ENCODE results near the gene FUZ. TPM values are rescaled to one million over a fixed set of nuclear protein-coding genes. Genes with fewer than 3 reads are reported as not detected.

The FUZ gene
- total and polyA plus RNA-seq, 12 donors, result 7.6 to 72.5 (median 45.7) TPM

GRCh38 chr19:49763230-49763629 lies 49.9 kb downstream of the FUZ start, which contains the start of gene TSKS:
Gene TSKS, minus strand, starts transcription at chr19:49763306. Its CDS starts 59 bp downstream, at chr19:49763247.
- Histone ChIP-seq H3K27me3 (no peaks in the 10 kb centered on the region), H3K9me3 (replicated peaks in 1 of 3) (no peaks in the 10 kb centered on the region), H3K36me3 (replicated peaks in 1 of 2) (no peaks in the 10 kb centered on the region), H3K4me3 (no peak within 1 kb of the TSS), H3K27ac (no peak within 1 kb of the TSS), H3K4me1 (replicated peaks in 1 of 2) (peaks cover 17 to 23% of the 10 kb centered on the region in 2 donors)
- TF ChIP-seq CTCF (IDR thresholded peaks at IDR 0.05) (no peak), POLR2A (IDR thresholded peaks at IDR 0.05) (no peak)
- DNase-seq, result no peak
- WGBS, 4 donors, result 65 to 84% (median 77%) methylated on average over 5 to 6 of the region's 6 CpGs
- intact Hi-C loops (cut with DNase I), result no loop called here

GRCh38 chr19:49761625-49762311 lies 51.3 kb downstream of the FUZ start:
- Histone ChIP-seq H3K27ac (peak overlapping the region in 3 of 5 donors; percentile 32 to 38 (median 34)), H3K4me1 (replicated peaks in 1 of 2) (peaks cover 17% of the 10 kb centered on the region in 2 donors), H3K27me3 (no peaks in the 10 kb centered on the region), H3K9me3 (replicated peaks in 1 of 3) (no peaks in the 10 kb centered on the region), H3K4me3 (no peak overlapping the region), H3K36me3 (replicated peaks in 1 of 2) (no peaks in the 10 kb centered on the region)
- intact Hi-C loops (cut with DNase I), result no loop called here
- DNase-seq, result peak in 1 of 7 donors; percentile 40
- WGBS, 4 donors, result 66 to 77% (median 73%) methylated on average over 8 to 16 of the region's 16 CpGs
- TF ChIP-seq CTCF (IDR thresholded peaks at IDR 0.05) (no peak), POLR2A (IDR thresholded peaks at IDR 0.05) (no peak)

- WGBS, 4 donors, result 73 to 90% (median 88%) methylated on average over 1 of the region's 1 CpG
- H3K36me3 ChIP-seq (replicated peaks in 1 of 2), result no peaks in the 10 kb centered on the region
- no peak overlapping the region for H3K4me3 ChIP-seq
- H3K27ac ChIP-seq, result peak overlapping the region in 3 of 5 donors; percentile 32 to 38 (median 34)
- peaks cover 17% of the 10 kb centered on the region in 2 donors for H3K4me1 ChIP-seq (replicated peaks in 1 of 2)
- no peaks in the 10 kb centered on the region for H3K9me3 ChIP-seq (replicated peaks in 1 of 3)
- no peak for DNase-seq
- H3K27me3 ChIP-seq, result no peaks in the 10 kb centered on the region
- intact Hi-C loops (cut with DNase I), result no loop called here
- TF ChIP-seq CTCF (IDR thresholded peaks at IDR 0.05), result no peak
- no peak for TF ChIP-seq POLR2A (IDR thresholded peaks at IDR 0.05)
These were observed 51.9 kb downstream of the FUZ start for GRCh38 chr19:49761249-49761624.

- Histone ChIP-seq H3K4me1 (replicated peaks in 1 of 2) (peaks cover 7 to 8% of the 10 kb centered on the region in 2 donors), H3K27ac (peak overlapping the region in 2 of 5 donors; percentile 36 to 45), H3K27me3 (no peaks in the 10 kb centered on the region), H3K4me3 (no peak overlapping the region), H3K36me3 (replicated peaks in 1 of 2) (no peaks in the 10 kb centered on the region), H3K9me3 (replicated peaks in 1 of 3) (no peaks in the 10 kb centered on the region)
- DNase-seq, result peak in 4 of 7 donors; percentile 45 to 69 (median 58)
- intact Hi-C loops (cut with DNase I), result loop anchor here in 1 of 2 donors (10.0 kb wide), 1 partner anchor 47 kb away; no protein-coding TSS in a partner anchor
- 12 to 35% (median 23%) methylated on average over 6 to 7 of the region's 7 CpGs for WGBS, 4 donors
- TF ChIP-seq CTCF (IDR thresholded peaks at IDR 0.05) (no peak), POLR2A (IDR thresholded peaks at IDR 0.05) (no peak)
These were observed 54.8 kb downstream of the FUZ start for GRCh38 chr19:49758292-49758691.

Small RNAs within 50 kb of the gene (microRNA-seq; reads per million reads assigned to microRNA genes)
- gene MIR4749 (1.8 to 8.5 (median 5.7) reads per million in 3 donors), gene MIR6799 (0.45 to 2.3 (median 2.0) reads per million in 3 donors), gene MIR6800 (0.38 to 1.4 (median 0.89) reads per million in 3 donors)

Small RNAs within 50 kb of the gene (small RNA-seq; reads per million reads assigned to genes)
- gene MIR4749, result 0 to 0.08 reads per million in 2 donors
- gene MIR6799, result 0 reads per million in 2 donors
- gene RNU6-841P, result 0 reads per million in 2 donors

Other genes with a start within 250 kb of the FUZ start
- 10 to 100 TPM; 53.3 to 98.2 (median 63.8) TPM for gene NOSIP, start 232.7 kb downstream of the FUZ start, total RNA-seq
- 100 to 1,000 TPM in 2 of 3 donors, 10 to 100 TPM in 1; 35.0 to 159 (median 145) TPM for gene NOSIP, start 232.7 kb downstream of the FUZ start, polyA plus RNA-seq
- 1 to 10 TPM in 2 of 9 donors, under 1 TPM in 5, not detected in 2; 0.28 to 1.2 (median 0.87) TPM for gene PRRG2, start 232.0 kb downstream of the FUZ start, total RNA-seq
- gene PRRG2, start 232.0 kb downstream of the FUZ start, polyA plus RNA-seq, result 1 to 10 TPM in 1 of 3 donors, under 1 TPM in 2; 0.33 to 1.2 (median 0.71) TPM
- 10 to 100 TPM in 8 of 9 donors, 1 to 10 TPM in 1; 2.9 to 39.3 (median 17.6) TPM for gene PRR12, start 222.1 kb downstream of the FUZ start, total RNA-seq
- gene PRR12, start 222.1 kb downstream of the FUZ start, polyA plus RNA-seq, result 10 to 100 TPM in 1 of 3 donors, 1 to 10 TPM in 2; 4.2 to 49.8 (median 9.5) TPM
- 10 to 100 TPM in 8 of 9 donors, 1 to 10 TPM in 1; 6.8 to 77.9 (median 37.4) TPM for gene RRAS, start 173.1 kb downstream of the FUZ start, total RNA-seq
- 100 to 1,000 TPM in 2 of 3 donors, 10 to 100 TPM in 1; 21.9 to 180 (median 167) TPM for gene RRAS, start 173.1 kb downstream of the FUZ start, polyA plus RNA-seq
- gene SCAF1, start 171.1 kb downstream of the FUZ start, total RNA-seq, result 10 to 100 TPM in 8 of 9 donors, 1 to 10 TPM in 1; 4.2 to 81.3 (median 45.8) TPM
- gene SCAF1, start 171.1 kb downstream of the FUZ start, polyA plus RNA-seq, result 10 to 100 TPM in 2 of 3 donors, 1 to 10 TPM in 1; 7.9 to 67.7 (median 27.1) TPM
- gene IRF3, start 147.4 kb downstream of the FUZ start, total RNA-seq, result 100 to 1,000 TPM in 2 of 9 donors, 10 to 100 TPM in 7; 33.7 to 108 (median 64.1) TPM
- 100 to 1,000 TPM in 2 of 3 donors, 10 to 100 TPM in 1; 23.2 to 328 (median 159) TPM for gene IRF3, start 147.4 kb downstream of the FUZ start, polyA plus RNA-seq
- 10 to 100 TPM in 4 of 9 donors, 1 to 10 TPM in 5; 3.3 to 16.3 (median 9.7) TPM for gene BCL2L12, start 147.4 kb downstream of the FUZ start, total RNA-seq
- gene BCL2L12, start 147.4 kb downstream of the FUZ start, polyA plus RNA-seq, result 10 to 100 TPM in 2 of 3 donors, 1 to 10 TPM in 1; 3.5 to 15.4 (median 13.9) TPM
- gene PRMT1, start 136.0 kb downstream of the FUZ start, total RNA-seq, result 100 to 1,000 TPM in 8 of 9 donors, 10 to 100 TPM in 1; 80.4 to 262 (median 160) TPM
- gene PRMT1, start 136.0 kb downstream of the FUZ start, polyA plus RNA-seq, result 100 to 1,000 TPM; 158 to 198 (median 179) TPM
- gene ADM5, start 123.7 kb downstream of the FUZ start, total RNA-seq, result 1 to 10 TPM in 1 of 9 donors, under 1 TPM in 8; 0.18 to 1.2 (median 0.55) TPM
- gene ADM5, start 123.7 kb downstream of the FUZ start, polyA plus RNA-seq, result 1 to 10 TPM in 2 of 3 donors, not detected in 1; 1.9 to 2.0 TPM
- gene CPT1C, start 122.2 kb downstream of the FUZ start, total RNA-seq, result 1 to 10 TPM in 8 of 9 donors, not detected in 1; 2.4 to 9.4 (median 4.6) TPM
- 10 to 100 TPM in 2 of 3 donors, 1 to 10 TPM in 1; 5.8 to 55.7 (median 14.1) TPM for gene CPT1C, start 122.2 kb downstream of the FUZ start, polyA plus RNA-seq
- under 1 TPM in 5 of 9 donors, not detected in 4; 0.11 to 0.47 (median 0.29) TPM for gene TSKS, start 50.0 kb downstream of the FUZ start, total RNA-seq
- 1 to 10 TPM in 1 of 3 donors, under 1 TPM in 1, not detected in 1; 0.94 to 1.7 TPM for gene TSKS, start 50.0 kb downstream of the FUZ start, polyA plus RNA-seq
- gene AP2A1, start 46.3 kb downstream of the FUZ start, total RNA-seq, result 100 to 1,000 TPM in 8 of 9 donors, 10 to 100 TPM in 1; 59.8 to 455 (median 262) TPM
- 100 to 1,000 TPM in 1 of 3 donors, 10 to 100 TPM in 2; 71.5 to 131 (median 90.3) TPM for gene AP2A1, start 46.3 kb downstream of the FUZ start, polyA plus RNA-seq
- gene MED25, start 5.0 kb upstream of the FUZ start, total RNA-seq, result 100 to 1,000 TPM in 5 of 9 donors, 10 to 100 TPM in 4; 36.2 to 211 (median 105) TPM
- gene MED25, start 5.0 kb upstream of the FUZ start, polyA plus RNA-seq, result 100 to 1,000 TPM in 2 of 3 donors, 10 to 100 TPM in 1; 71.2 to 457 (median 299) TPM
- gene PTOV1, start 37.9 kb upstream of the FUZ start, total RNA-seq, result 100 to 1,000 TPM; 163 to 568 (median 257) TPM
- 100 to 1,000 TPM in 2 of 3 donors, 10 to 100 TPM in 1; 78.7 to 620 (median 409) TPM for gene PTOV1, start 37.9 kb upstream of the FUZ start, polyA plus RNA-seq
- 100 to 1,000 TPM in 4 of 9 donors, 10 to 100 TPM in 5; 49.3 to 199 (median 97.7) TPM for gene PNKP, start 54.3 kb upstream of the FUZ start, total RNA-seq
- 100 to 1,000 TPM in 2 of 3 donors, 10 to 100 TPM in 1; 40.7 to 344 (median 202) TPM for gene PNKP, start 54.3 kb upstream of the FUZ start, polyA plus RNA-seq
- gene AKT1S1, start 64.1 kb upstream of the FUZ start, total RNA-seq, result 10 to 100 TPM; 19.8 to 70.3 (median 36.5) TPM
- 10 to 100 TPM; 66.0 to 89.6 (median 75.8) TPM for gene AKT1S1, start 64.1 kb upstream of the FUZ start, polyA plus RNA-seq
- gene TBC1D17, start 64.4 kb upstream of the FUZ start, total RNA-seq, result 100 to 1,000 TPM in 1 of 9 donors, 10 to 100 TPM in 7, 1 to 10 TPM in 1; 5.8 to 103 (median 51.3) TPM
- 100 to 1,000 TPM in 2 of 3 donors, 10 to 100 TPM in 1; 22.4 to 198 (median 113) TPM for gene TBC1D17, start 64.4 kb upstream of the FUZ start, polyA plus RNA-seq
- 1 to 10 TPM in 5 of 9 donors, under 1 TPM in 4; 0.18 to 2.1 (median 1.1) TPM for gene IL4I1, start 83.6 kb upstream of the FUZ start, total RNA-seq
- gene IL4I1, start 83.6 kb upstream of the FUZ start, polyA plus RNA-seq, result 1 to 10 TPM in 2 of 3 donors, under 1 TPM in 1; 0.33 to 3.2 (median 2.1) TPM
- 100 to 1,000 TPM in 1 of 9 donors, 10 to 100 TPM in 8; 14.3 to 103 (median 40.3) TPM for gene ATF5, start 115.9 kb upstream of the FUZ start, total RNA-seq
- gene ATF5, start 115.9 kb upstream of the FUZ start, polyA plus RNA-seq, result 100 to 1,000 TPM in 1 of 3 donors, 10 to 100 TPM in 2; 67.3 to 114 (median 95.7) TPM
- 10 to 100 TPM; 29.3 to 71.8 (median 55.9) TPM for gene NUP62, start 116.2 kb upstream of the FUZ start, total RNA-seq
- gene NUP62, start 116.2 kb upstream of the FUZ start, polyA plus RNA-seq, result 10 to 100 TPM; 26.4 to 47.8 (median 31.9) TPM
- gene SIGLEC11, start 147.9 kb upstream of the FUZ start, total RNA-seq, result 100 to 1,000 TPM in 3 of 9 donors, 10 to 100 TPM in 6; 11.7 to 180 (median 54.0) TPM
- gene SIGLEC11, start 147.9 kb upstream of the FUZ start, polyA plus RNA-seq, result 10 to 100 TPM; 11.2 to 27.6 (median 20.9) TPM
- 10 to 100 TPM; 28.1 to 60.3 (median 48.1) TPM for gene VRK3, start 212.1 kb upstream of the FUZ start, total RNA-seq
- 10 to 100 TPM; 12.1 to 47.2 (median 26.5) TPM for gene VRK3, start 212.1 kb upstream of the FUZ start, polyA plus RNA-seq
- gene ZNF473, start 212.7 kb upstream of the FUZ start, total RNA-seq, result 10 to 100 TPM in 2 of 9 donors, 1 to 10 TPM in 7; 6.0 to 10.7 (median 9.1) TPM
- 10 to 100 TPM in 1 of 3 donors, 1 to 10 TPM in 2; 2.7 to 13.2 (median 3.0) TPM for gene ZNF473, start 212.7 kb upstream of the FUZ start, polyA plus RNA-seq